SK-N-SH (cell line): ENCODE data around the gene ZBTB46. TPM values are rescaled to one million over a fixed set of nuclear protein-coding genes. Genes with fewer than 3 reads are reported as not detected.

Experiments
- CTCF ChIA-PET: fragments of 300-600, 350-600 bp; formaldehyde crosslinking; extraction: SDS; loops from one replicate; lab custom pipeline; 2021; lab: Yijun Ruan, JAX
- POLR2A ChIA-PET: fragments of 350-600 bp; sonication (Branson Sonifier 250); formaldehyde crosslinking; extraction: SDS; loops from one replicate; lab custom pipeline; 2020; ENCODE audit warnings: antibody characterized with exemption, inconsistent platforms; lab: Yijun Ruan, JAX
- DNase-seq: peaks from one replicate; pipeline ENCODE4 v3.0.0; 2012
- H2AFZ ChIP-seq: fragments of 200-600 bp; sonication (generic); 2 replicates; pipeline ENCODE4 v1.8.1; 2016; ENCODE audit warnings: antibody characterized with exemption, mild to moderate bottlenecking, low read depth
- H3F3A ChIP-seq: fragments of 200-600 bp; sonication (generic); replicated peaks from 2 replicates; pipeline ENCODE3; 2016; ENCODE audit warnings: antibody characterized with exemption, mild to moderate bottlenecking; ENCODE audit not compliant: insufficient read depth
- H3K27ac ChIP-seq, 2 experiments: fragments of 200-500 bp in 1 of 2; fragments of 200-600 bp in 1 of 2; sonication (Bioruptor generic) in 1 of 2; sonication (generic), shearing (Covaris generic) in 1 of 2; 2 replicates each; pipeline versions ENCODE4 v1.5.1 to v1.6.1; 2014 to 2016; ENCODE audit warnings: low read depth in 2 of 2, inconsistent platforms in 1 of 2, low read length in 1 of 2, mild to moderate bottlenecking in 1 of 2, mixed read lengths in 1 of 2
- H3K27me3 ChIP-seq: fragments of 200-600 bp; sonication (generic), shearing (Covaris generic); 2 replicates; pipeline ENCODE4 v1.6.1; 2016; ENCODE audit warnings: mixed run types; ENCODE audit not compliant: insufficient read depth
- H3K36me3 ChIP-seq, 2 experiments: fragments of 200-500 bp in 1 of 2; fragments of 200-600 bp in 1 of 2; sonication (Bioruptor generic) in 1 of 2; sonication (generic) in 1 of 2; replicated peaks in 1 of 2; 2 replicates each; pipeline versions ENCODE3 to v1.5.1; 2014 to 2016; ENCODE audit warnings: low read length in 1 of 2, mild to moderate bottlenecking in 1 of 2; ENCODE audit not compliant: insufficient read depth in 2 of 2, control insufficient read depth in 1 of 2
- H3K4me1 ChIP-seq, 2 experiments: fragments of 200-500 bp in 1 of 2; fragments of 200-600 bp in 1 of 2; sonication (Bioruptor generic) in 1 of 2; sonication (generic), shearing (Covaris generic) in 1 of 2; 2 replicates each; pipeline versions ENCODE4 v1.5.1 to v1.6.1; 2014 to 2016; ENCODE audit warnings: low read depth in 1 of 2, low read length in 1 of 2, mixed run types in 1 of 2; ENCODE audit not compliant: insufficient read depth in 2 of 2, control insufficient read depth in 1 of 2
- H3K4me2 ChIP-seq: fragments of 200-600 bp; sonication (generic), shearing (Covaris generic); 2 replicates; pipeline ENCODE4 v1.6.1; 2017; ENCODE audit warnings: mixed run types
- H3K4me3 ChIP-seq, 2 experiments: fragments of 200-500 bp in 1 of 2; fragments of 200-600 bp in 1 of 2; sonication (Bioruptor generic) in 1 of 2; sonication (generic), shearing (Covaris generic) in 1 of 2; 2 replicates each; pipeline versions ENCODE4 v1.5.1 to v1.8.1; 2014 to 2016; ENCODE audit warnings: low read depth in 2 of 2, inconsistent platforms in 1 of 2, low read length in 1 of 2, mild to moderate bottlenecking in 1 of 2, mixed read lengths in 1 of 2, moderate library complexity in 1 of 2
- H3K79me2 ChIP-seq: fragments of 200-600 bp; sonication (generic); 2 replicates; pipeline ENCODE4 v1.8.1; 2017; ENCODE audit warnings: mild to moderate bottlenecking; ENCODE audit not compliant: insufficient read depth
- H3K9ac ChIP-seq: fragments of 200-600 bp; sonication (generic); 2 replicates; pipeline ENCODE4 v1.6.1; 2017; ENCODE audit warnings: mixed run types
- H3K9me2 ChIP-seq: fragments of 200-600 bp; sonication (generic); 2 replicates; pipeline ENCODE4 v1.6.1; 2017; ENCODE audit warnings: mixed run types
- H3K9me3 ChIP-seq: fragments of 200-600 bp; sonication (generic); 2 replicates; pipeline ENCODE4 v1.6.1; 2017; ENCODE audit warnings: mixed run types, mild to moderate bottlenecking, moderate library complexity
- H4K20me1 ChIP-seq: fragments of 200-600 bp; sonication (generic); 2 replicates; pipeline ENCODE4 v1.6.1; 2017; ENCODE audit warnings: mild to moderate bottlenecking, mixed run types; ENCODE audit not compliant: insufficient read depth
- FOXM1 ChIP-seq: IDR thresholded peaks from 2 replicates; pipeline ENCODE4 v1.4.0; 2012; ENCODE audit warnings: low read depth, mild to moderate bottlenecking
- GABPA ChIP-seq: IDR thresholded peaks from 2 replicates; pipeline ENCODE4 v1.4.0; 2012; ENCODE audit warnings: low read depth, mild to moderate bottlenecking
- JUND ChIP-seq: IDR thresholded peaks from 2 replicates; pipeline ENCODE4 v1.4.0; 2012
- MXI1 ChIP-seq: IDR thresholded peaks from 2 replicates; pipeline ENCODE4 v1.6.1; 2012; ENCODE audit warnings: mild to moderate bottlenecking, low read depth, low read length, improper control_type of control experiment
- NFIC ChIP-seq: IDR thresholded peaks from 2 replicates; pipeline ENCODE4 v1.4.0; 2012; ENCODE audit warnings: borderline replicate concordance
- POLR2AphosphoS5 ChIP-seq: IDR thresholded peaks from 2 replicates; pipeline ENCODE4 v1.6.1; 2012; ENCODE audit warnings: low read depth, low read length
- SMC3 ChIP-seq: IDR thresholded peaks from 2 replicates; pipeline ENCODE4 v1.6.1; 2012; ENCODE audit warnings: low read depth, low read length, improper control_type of control experiment
- TEAD4 ChIP-seq: IDR thresholded peaks from 2 replicates; pipeline ENCODE4 v1.4.0; 2012; ENCODE audit warnings: mild to moderate bottlenecking, borderline replicate concordance; ENCODE audit not compliant: insufficient read depth
- WGBS: methylation state at CpG from one replicate; pipeline ENCODE4 v1.1.6; 2017; ENCODE audit warnings: low lambda C conversion rate; 5-methylcytosine and 5-hydroxymethylcytosine counted together
- polyA plus RNA-seq, 3 experiments: library from polyadenylated mRNA; depleted of rRNA; stranded (reverse); fragments of >200 nt; gene quantifications; 2 replicates each; pipeline ENCODE4 v1.2.3, GENCODE V29; 2012
- TF ChIP-seq, protein P1 (sequence below): fragments of 150-350 bp; IDR thresholded peaks from 2 replicates; pipeline ENCODE4 v1.6.1; 2016; ENCODE audit warnings: mild to moderate bottlenecking, low read depth, low read length
- TF ChIP-seq, protein P2 (sequence below): IDR thresholded peaks from 2 replicates; pipeline ENCODE4; 2012
- TF ChIP-seq, protein P3 (sequence below): IDR thresholded peaks from 2 replicates; pipeline ENCODE4 v1.4.0; 2012; ENCODE audit warnings: low read depth, borderline replicate concordance

ZBTB46 gene
- polyA plus RNA-seq, 1 of the 3 experiments (the other 2 are of a cell fraction): 0.15 TPM

DNA sequence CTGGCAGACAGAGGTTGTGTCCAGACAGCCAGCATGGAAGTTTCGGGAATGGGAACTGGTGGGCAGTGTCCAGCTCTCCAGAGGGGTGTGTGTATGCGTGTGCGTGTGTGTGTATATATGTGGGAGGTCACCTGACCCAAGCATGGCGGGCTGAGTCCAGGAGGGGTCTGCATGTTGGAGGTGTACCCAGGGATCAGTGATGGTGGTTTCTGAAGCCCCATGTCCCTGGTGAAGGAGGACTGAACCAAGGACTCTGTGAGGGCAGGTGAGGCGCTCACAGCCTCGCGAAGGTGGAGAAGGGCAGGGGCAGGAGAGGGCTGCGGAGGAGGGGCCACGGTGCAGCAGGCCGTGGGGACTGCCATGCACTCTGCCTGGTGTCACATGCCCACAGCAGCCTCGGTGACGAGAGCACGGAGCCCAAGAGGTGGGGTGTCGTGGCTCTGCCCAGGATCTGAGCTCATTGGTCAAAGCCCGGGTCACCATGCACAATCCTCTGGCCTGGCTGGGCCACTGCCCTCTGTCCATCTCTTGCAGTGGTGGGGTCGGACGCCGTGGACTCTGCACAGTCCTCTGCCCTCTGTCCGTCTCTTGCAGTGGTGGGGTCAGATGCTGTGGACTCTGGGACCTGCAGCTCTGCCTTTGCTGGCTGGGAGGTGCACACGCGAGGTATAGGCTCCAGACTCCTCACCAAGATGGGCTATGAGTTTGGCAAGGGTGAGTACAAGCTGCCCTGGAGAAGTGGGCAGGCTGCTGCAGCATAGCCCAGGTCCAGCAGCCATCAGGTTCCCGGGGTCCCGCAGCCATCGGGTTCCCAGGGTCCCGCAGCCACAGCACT, 96.7 kb downstream of the ZBTB46 start:
- Histone ChIP-seq H3F3A (peaks cover 18% of the 10 kb centered on the region), H3K4me3 (no peak overlapping the region)
- TF ChIP-seq, protein P1, sequence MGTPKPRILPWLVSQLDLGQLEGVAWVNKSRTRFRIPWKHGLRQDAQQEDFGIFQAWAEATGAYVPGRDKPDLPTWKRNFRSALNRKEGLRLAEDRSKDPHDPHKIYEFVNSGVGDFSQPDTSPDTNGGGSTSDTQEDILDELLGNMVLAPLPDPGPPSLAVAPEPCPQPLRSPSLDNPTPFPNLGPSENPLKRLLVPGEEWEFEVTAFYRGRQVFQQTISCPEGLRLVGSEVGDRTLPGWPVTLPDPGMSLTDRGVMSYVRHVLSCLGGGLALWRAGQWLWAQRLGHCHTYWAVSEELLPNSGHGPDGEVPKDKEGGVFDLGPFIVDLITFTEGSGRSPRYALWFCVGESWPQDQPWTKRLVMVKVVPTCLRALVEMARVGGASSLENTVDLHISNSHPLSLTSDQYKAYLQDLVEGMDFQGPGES: no peak
- TF ChIP-seq POLR2AphosphoS5: 0 out of 2 replicates have a peak, but pooled peaks have one; percentile 6
- TF ChIP-seq, all 33 proteins: peak for 1
- no peak overlapping the region for H2AFZ ChIP-seq
- DNase-seq: peak; percentile 14
- no peaks in the 10 kb centered on the region for H3K27me3 ChIP-seq
- peaks cover 26% of the 10 kb centered on the region for H3K79me2 ChIP-seq
- H3K36me3 ChIP-seq: peaks cover 10 to 18% of the 10 kb centered on the region in 2 experiments
- H3K9me2 ChIP-seq: no peaks in the 10 kb centered on the region
- H3K9ac ChIP-seq: no peak overlapping the region
- ChIA-PET CTCF (no interaction called here), POLR2A (no interaction called here)
- peaks cover 8% of the 10 kb centered on the region; the same call in 1 of the 2 replicates for H4K20me1 ChIP-seq
- peaks cover 0 to 3% of the 10 kb centered on the region in 2 experiments; a peak in 1 of 4 replicates for H3K4me1 ChIP-seq
- H3K9me3 ChIP-seq: no peaks in the 10 kb centered on the region
- H3K4me2 ChIP-seq: no peak overlapping the region
- no peak overlapping the region for H3K27ac ChIP-seq
- 95% methylated on average over 19 of the region's 25 CpGs for WGBS

DNA sequence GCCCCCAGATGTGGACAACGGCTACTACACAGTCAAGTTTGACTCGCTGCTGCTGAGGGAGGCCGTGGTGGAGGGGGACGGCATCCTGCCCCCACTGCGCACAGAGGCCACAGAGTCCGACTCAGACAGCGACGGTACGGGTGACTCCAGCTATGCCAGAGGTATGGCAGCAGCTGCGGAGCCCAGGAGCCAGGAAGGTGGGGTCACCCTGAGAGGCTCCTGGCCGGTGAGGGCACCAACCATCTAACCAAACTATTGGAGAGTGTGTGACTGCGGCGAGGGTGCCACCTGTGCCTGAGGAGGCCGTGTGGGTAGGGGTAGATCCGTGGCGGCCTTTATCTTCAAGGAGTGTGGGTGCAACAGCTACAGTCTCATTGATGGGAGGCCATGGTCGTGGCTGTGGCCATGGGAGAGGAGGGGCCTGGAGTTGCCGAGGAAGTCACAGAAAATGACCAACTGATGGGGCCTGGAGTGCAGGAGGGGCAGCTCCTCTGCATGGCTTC, 97.4 kb downstream of the ZBTB46 start:
- Histone ChIP-seq H3K27me3 (no peaks in the 10 kb centered on the region), H3F3A (peaks cover 16% of the 10 kb centered on the region), H3K4me3 (no peak overlapping the region), H3K27ac (no peak overlapping the region), H2AFZ (no peak overlapping the region), H3K4me2 (no peak overlapping the region), H4K20me1 (peaks cover 8% of the 10 kb centered on the region; the same call in 1 of the 2 replicates), H3K9me3 (no peaks in the 10 kb centered on the region), H3K79me2 (peaks cover 31% of the 10 kb centered on the region), H3K9ac (no peak overlapping the region), H3K9me2 (no peaks in the 10 kb centered on the region), H3K4me1 (no peaks in the 10 kb centered on the region; a peak in 1 of 4 replicates), H3K36me3 (peaks cover 15 to 18% of the 10 kb centered on the region in 2 experiments)
- 93% methylated on average over 13 of the region's 18 CpGs for WGBS
- DNase-seq: no peak
- TF ChIP-seq, protein P2, sequence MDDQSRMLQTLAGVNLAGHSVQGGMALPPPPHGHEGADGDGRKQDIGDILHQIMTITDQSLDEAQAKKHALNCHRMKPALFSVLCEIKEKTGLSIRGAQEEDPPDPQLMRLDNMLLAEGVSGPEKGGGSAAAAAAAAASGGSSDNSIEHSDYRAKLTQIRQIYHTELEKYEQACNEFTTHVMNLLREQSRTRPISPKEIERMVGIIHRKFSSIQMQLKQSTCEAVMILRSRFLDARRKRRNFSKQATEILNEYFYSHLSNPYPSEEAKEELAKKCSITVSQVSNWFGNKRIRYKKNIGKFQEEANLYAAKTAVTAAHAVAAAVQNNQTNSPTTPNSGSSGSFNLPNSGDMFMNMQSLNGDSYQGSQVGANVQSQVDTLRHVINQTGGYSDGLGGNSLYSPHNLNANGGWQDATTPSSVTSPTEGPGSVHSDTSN: no peak
- TF ChIP-seq SMC3 (no peak), POLR2AphosphoS5 (no peak), GABPA (no peak)
- POLR2A ChIA-PET: no interaction called here
- CTCF ChIA-PET: no interaction called here

DNA sequence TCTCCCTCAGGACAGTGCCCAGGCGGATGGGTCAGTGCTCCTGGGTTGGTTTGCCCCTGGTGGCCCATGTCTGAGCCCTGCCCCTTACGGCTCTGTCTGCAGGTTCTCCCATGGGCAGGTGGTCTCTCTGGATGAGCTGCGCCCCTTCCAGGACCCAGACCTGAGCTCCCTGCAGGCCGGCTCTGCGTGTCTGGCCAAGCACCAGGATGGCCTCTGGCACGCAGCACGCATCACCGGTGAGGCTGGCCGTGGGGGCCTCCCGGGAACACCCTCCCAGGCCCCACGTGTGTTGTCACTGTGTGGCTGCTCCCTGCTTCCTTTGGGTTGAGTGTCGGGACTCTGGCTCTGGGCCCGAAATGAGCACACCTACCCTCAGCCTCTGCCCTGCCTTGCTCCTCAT, 97.9 kb downstream of the ZBTB46 start:
- WGBS: over 99% methylated on average over 13 of the region's 13 CpGs
- Histone ChIP-seq H3K9ac (no peak overlapping the region), H4K20me1 (peaks cover 8% of the 10 kb centered on the region; the same call in 1 of the 2 replicates), H3K36me3 (peaks cover 17 to 18% of the 10 kb centered on the region in 2 experiments), H3K27me3 (no peaks in the 10 kb centered on the region), H3F3A (peaks cover 16% of the 10 kb centered on the region), H3K4me2 (no peak overlapping the region), H3K9me2 (no peaks in the 10 kb centered on the region), H3K9me3 (no peaks in the 10 kb centered on the region), H3K4me1 (no peaks in the 10 kb centered on the region), H3K4me3 (no peak overlapping the region), H3K79me2 (peaks cover 36% of the 10 kb centered on the region), H3K27ac (no peak overlapping the region), H2AFZ (no peak overlapping the region)
- ChIA-PET POLR2A (no interaction called here), CTCF (no interaction called here)
- no peak for DNase-seq
- TF ChIP-seq JUND (no peak), FOXM1 (no peak), NFIC (no peak), MXI1 (no peak), TEAD4 (no peak)
- TF ChIP-seq, protein P3, sequence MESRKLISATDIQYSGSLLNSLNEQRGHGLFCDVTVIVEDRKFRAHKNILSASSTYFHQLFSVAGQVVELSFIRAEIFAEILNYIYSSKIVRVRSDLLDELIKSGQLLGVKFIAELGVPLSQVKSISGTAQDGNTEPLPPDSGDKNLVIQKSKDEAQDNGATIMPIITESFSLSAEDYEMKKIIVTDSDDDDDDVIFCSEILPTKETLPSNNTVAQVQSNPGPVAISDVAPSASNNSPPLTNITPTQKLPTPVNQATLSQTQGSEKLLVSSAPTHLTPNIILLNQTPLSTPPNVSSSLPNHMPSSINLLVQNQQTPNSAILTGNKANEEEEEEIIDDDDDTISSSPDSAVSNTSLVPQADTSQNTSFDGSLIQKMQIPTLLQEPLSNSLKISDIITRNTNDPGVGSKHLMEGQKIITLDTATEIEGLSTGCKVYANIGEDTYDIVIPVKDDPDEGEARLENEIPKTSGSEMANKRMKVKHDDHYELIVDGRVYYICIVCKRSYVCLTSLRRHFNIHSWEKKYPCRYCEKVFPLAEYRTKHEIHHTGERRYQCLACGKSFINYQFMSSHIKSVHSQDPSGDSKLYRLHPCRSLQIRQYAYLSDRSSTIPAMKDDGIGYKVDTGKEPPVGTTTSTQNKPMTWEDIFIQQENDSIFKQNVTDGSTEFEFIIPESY: no peak
- TF ChIP-seq, protein P1: no peak
- TF ChIP-seq, protein P2: no peak
